OCI-LY7 (cell line): Measurements from ENCODE around the gene ARID5B. TPM values are rescaled to one million over a fixed set of nuclear protein-coding genes. Genes with fewer than 3 reads are reported as not detected.

Experiments
- BruUV-seq: library from RNA; stranded (reverse); fragments of 400-500 nt; replicated peaks from 2 replicates; lab custom pipeline; 2021; lab: Mats Ljungman, UMichigan
- CTCF ChIA-PET: fragments of 300-600 bp; sonication (Branson Sonifier 250); formaldehyde crosslinking; loops from one replicate; lab custom pipeline; 2022; ENCODE audit warnings: antibody characterized with exemption; ENCODE audit not compliant: unreplicated experiment; lab: Charles Lee
- POLR2A ChIA-PET: fragments of 300-600 bp; sonication (Branson Sonifier 250); formaldehyde crosslinking; loops from one replicate; lab custom pipeline; 2022; ENCODE audit warnings: antibody characterized with exemption; lab: Charles Lee
- DNase-seq: peaks from one replicate; pipeline ENCODE4 v3.0.0-alpha.2; 2015; ENCODE audit warnings: low spot score
- H2AFZ ChIP-seq: fragments of 200-600 bp; sonication (generic), shearing (Covaris generic); 2 replicates; pipeline ENCODE4 v1.6.1; 2014; ENCODE audit warnings: mild to moderate bottlenecking, antibody characterized with exemption, low read length, moderate library complexity
- H3K27ac ChIP-seq: fragments of 200-600 bp; sonication (generic); 2 replicates; pipeline ENCODE4 v1.5.1; 2014; ENCODE audit warnings: mixed run types, low read depth, mild to moderate bottlenecking, moderate library complexity, low read length, inconsistent platforms; ENCODE audit not compliant: poor library complexity, severe bottlenecking
- H3K36me3 ChIP-seq: fragments of 200-600 bp; sonication (generic); 2 replicates; pipeline ENCODE4 v1.6.1; 2014; ENCODE audit warnings: mild to moderate bottlenecking, antibody characterized with exemption, low read length, moderate library complexity, mixed read lengths; ENCODE audit not compliant: insufficient read depth
- H3K4me1 ChIP-seq: fragments of 200-600 bp; sonication (generic); 2 replicates; pipeline ENCODE4 v1.5.1; 2014; ENCODE audit warnings: mild to moderate bottlenecking, low read length; ENCODE audit not compliant: insufficient read depth, poor library complexity, severe bottlenecking
- H3K4me2 ChIP-seq: fragments of 200-600 bp; sonication (generic); 2 replicates; pipeline ENCODE4 v1.6.1; 2014; ENCODE audit warnings: mild to moderate bottlenecking, low read length
- H3K4me3 ChIP-seq: fragments of 200-600 bp; sonication (generic); 2 replicates; pipeline ENCODE4 v1.5.1; 2014; ENCODE audit warnings: mild to moderate bottlenecking, low read depth, low read length; ENCODE audit not compliant: poor library complexity, severe bottlenecking
- H3K79me2 ChIP-seq: fragments of 200-600 bp; sonication (generic); 2 replicates; pipeline ENCODE4 v1.6.1; 2016; ENCODE audit warnings: low read depth, mild to moderate bottlenecking, low read length, moderate library complexity, mixed read lengths; ENCODE audit not compliant: insufficient read depth
- H3K9me2 ChIP-seq: fragments of 200-600 bp; sonication (generic); 2 replicates; pipeline ENCODE4 v1.6.1; 2016; ENCODE audit warnings: mild to moderate bottlenecking, low read length, mixed read lengths; ENCODE audit not compliant: insufficient read depth
- H3K9me3 ChIP-seq: fragments of 200-600 bp; sonication (generic); 2 replicates; pipeline ENCODE4 v1.6.1; 2014; ENCODE audit warnings: mild to moderate bottlenecking, mixed run types, low read length, mixed read lengths
- H4K20me1 ChIP-seq: fragments of 200-600 bp; sonication (generic); 2 replicates; pipeline ENCODE4 v1.6.1; 2014; ENCODE audit warnings: mild to moderate bottlenecking, antibody characterized with exemption, low read length, moderate library complexity, mixed read lengths; ENCODE audit not compliant: insufficient read depth
- EZH2phosphoT487 ChIP-seq: fragments of 200-600 bp; sonication (generic); IDR thresholded peaks from 2 replicates; pipeline ENCODE4 v1.6.1; 2018; ENCODE audit warnings: low read depth, borderline replicate concordance, mild to moderate bottlenecking, mixed run types, antibody characterized with exemption, low read length, moderate library complexity, mixed read lengths
- intact Hi-C: fragments of 100-400 bp; cut with micrococcal nuclease; formaldehyde crosslinking; loops from one replicate; pipeline ENCODE4 v1.10.0; 2022; ENCODE audit not compliant: unreplicated experiment
- total RNA-seq, 2 experiments: library from RNA; depleted of rRNA in 1 of 2; stranded (reverse); fragments of >200 nt in 1 of 2; shearing (Covaris generic) in 1 of 2; gene quantifications; 2 replicates each; pipeline ENCODE4 v1.2.3, GENCODE V29; 2014 to 2022
- TF ChIP-seq, protein P1 (sequence below): fragments of 200-600 bp; sonication (generic); conservative IDR thresholded peaks from 2 replicates; pipeline ENCODE4 v1.5.1; 2014; ENCODE audit warnings: mild to moderate bottlenecking, antibody characterized with exemption, low read length, moderate library complexity, mixed read lengths

ARID5B gene
- total RNA-seq, 2 experiments from 2014 or later = 38.0 to 56.7 TPM

DNA sequence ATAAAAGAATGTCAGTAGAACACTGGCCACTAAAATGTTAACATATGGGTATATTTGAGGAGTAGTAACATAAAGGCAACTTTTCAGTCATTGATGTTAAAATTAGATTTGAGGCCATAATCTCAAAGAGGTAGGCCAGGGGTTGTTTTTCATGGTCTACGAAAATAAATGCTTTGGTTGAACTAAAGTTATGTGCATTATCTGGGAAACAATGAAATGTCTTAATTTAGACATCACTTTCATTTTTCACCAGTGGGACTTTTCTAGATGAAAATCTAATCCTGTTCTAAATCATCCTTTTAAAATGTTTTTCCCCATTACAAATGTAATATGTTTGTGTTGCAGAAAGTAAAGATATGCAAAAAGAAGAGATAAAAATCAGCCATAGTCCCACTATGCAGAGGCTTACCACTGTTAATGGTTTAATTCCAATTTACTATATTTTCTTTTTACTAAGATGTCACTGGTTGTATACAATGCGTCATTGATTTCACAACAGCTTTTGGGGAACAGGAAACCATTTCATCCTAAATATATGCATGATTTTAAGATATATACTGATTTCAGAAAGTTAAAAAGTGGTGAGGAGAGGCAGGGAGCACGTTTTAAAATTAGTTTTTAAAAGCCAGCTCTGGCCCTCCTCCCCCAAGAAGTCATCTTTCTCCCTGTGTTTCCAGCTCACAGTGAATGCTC is 64.3 kb downstream of the ARID5B start:
- H3K9me2 ChIP-seq = no peaks in the 10 kb centered on the region
- POLR2A ChIA-PET = interaction anchor here (0.6 to 2.4 kb wide), 14 partner anchors 10 to 77 kb away, joined by 3 to 17 read pairs (median 5); partner anchors contain the start of gene ARID5B
- H3K27ac ChIP-seq = peak overlapping the region; percentile 97
- H3K4me3 ChIP-seq = peak overlapping the region; percentile 32
- H4K20me1 ChIP-seq = no peaks in the 10 kb centered on the region
- H3K4me1 ChIP-seq = peaks cover 98% of the 10 kb centered on the region
- H3K4me2 ChIP-seq = peak overlapping the region; percentile 76
- intact Hi-C loops = loop anchor here (10.0 kb wide), 1 partner anchor 559 kb away; no protein-coding TSS in a partner anchor
- peaks cover 46% of the 10 kb centered on the region for H3K36me3 ChIP-seq
- BruUV-seq = no TSS peak
- H3K79me2 ChIP-seq = peaks cover 75% of the 10 kb centered on the region; the same call in 1 of the 2 replicates
- no peak for DNase-seq
- no peaks in the 10 kb centered on the region; the same call in 1 of the 2 replicates for H3K9me3 ChIP-seq
- peak overlapping the region; percentile 28; the same call in 1 of the 2 replicates for H2AFZ ChIP-seq
- no peak for TF ChIP-seq EZH2phosphoT487
- TF ChIP-seq, protein P1, sequence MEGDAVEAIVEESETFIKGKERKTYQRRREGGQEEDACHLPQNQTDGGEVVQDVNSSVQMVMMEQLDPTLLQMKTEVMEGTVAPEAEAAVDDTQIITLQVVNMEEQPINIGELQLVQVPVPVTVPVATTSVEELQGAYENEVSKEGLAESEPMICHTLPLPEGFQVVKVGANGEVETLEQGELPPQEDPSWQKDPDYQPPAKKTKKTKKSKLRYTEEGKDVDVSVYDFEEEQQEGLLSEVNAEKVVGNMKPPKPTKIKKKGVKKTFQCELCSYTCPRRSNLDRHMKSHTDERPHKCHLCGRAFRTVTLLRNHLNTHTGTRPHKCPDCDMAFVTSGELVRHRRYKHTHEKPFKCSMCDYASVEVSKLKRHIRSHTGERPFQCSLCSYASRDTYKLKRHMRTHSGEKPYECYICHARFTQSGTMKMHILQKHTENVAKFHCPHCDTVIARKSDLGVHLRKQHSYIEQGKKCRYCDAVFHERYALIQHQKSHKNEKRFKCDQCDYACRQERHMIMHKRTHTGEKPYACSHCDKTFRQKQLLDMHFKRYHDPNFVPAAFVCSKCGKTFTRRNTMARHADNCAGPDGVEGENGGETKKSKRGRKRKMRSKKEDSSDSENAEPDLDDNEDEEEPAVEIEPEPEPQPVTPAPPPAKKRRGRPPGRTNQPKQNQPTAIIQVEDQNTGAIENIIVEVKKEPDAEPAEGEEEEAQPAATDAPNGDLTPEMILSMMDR = no peak
- CTCF ChIA-PET = interaction anchor here (0.9 kb wide), 1 partner anchor 69 kb away, joined by 3 read pairs; no protein-coding TSS in a partner anchor

DNA sequence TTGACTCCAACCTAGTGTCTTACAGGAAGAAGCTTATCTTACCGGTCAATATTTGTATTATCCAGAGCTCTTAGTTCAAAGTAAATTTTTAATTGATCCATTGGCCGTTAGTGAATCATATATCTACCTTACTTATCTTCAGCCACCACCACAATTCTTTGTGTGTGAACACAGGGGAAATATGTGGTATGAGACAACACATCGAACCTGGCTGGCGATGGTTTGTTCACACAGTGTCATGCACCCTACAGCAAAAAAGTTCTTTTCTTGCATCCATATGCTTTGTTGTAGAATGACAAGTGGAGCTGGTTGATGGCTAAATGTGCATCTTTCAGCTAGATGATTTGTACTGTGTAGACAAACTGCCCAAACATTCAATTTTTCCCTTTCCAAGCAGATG is 65.8 kb downstream of the ARID5B start:
- H3K79me2 ChIP-seq = peaks cover 87% of the 10 kb centered on the region; the same call in 1 of the 2 replicates
- ChIA-PET CTCF (no interaction called here), POLR2A (interaction anchor here (0.7 to 2.4 kb wide), 14 partner anchors 9 to 78 kb away, joined by 3 to 17 read pairs (median 5); partner anchors contain the start of gene ARID5B)
- BruUV-seq = no TSS peak
- TF ChIP-seq EZH2phosphoT487 = no peak
- TF ChIP-seq, protein P1 = no peak
- H4K20me1 ChIP-seq = no peaks in the 10 kb centered on the region
- H3K36me3 ChIP-seq = peaks cover 41% of the 10 kb centered on the region
- no peak overlapping the region for H3K4me3 ChIP-seq
- no peaks in the 10 kb centered on the region; the same call in 1 of the 2 replicates for H3K9me3 ChIP-seq
- H2AFZ ChIP-seq = no peak overlapping the region
- intact Hi-C loops = loop anchor here (10.0 kb wide), 1 partner anchor 558 kb away; no protein-coding TSS in a partner anchor
- peak overlapping the region; percentile 97 for H3K27ac ChIP-seq
- H3K9me2 ChIP-seq = no peaks in the 10 kb centered on the region
- H3K4me1 ChIP-seq = peaks cover 100% of the 10 kb centered on the region
- no peak overlapping the region for H3K4me2 ChIP-seq
- no peak for DNase-seq
